GM21447 (cell line): Measurements from ENCODE around the gene ZNF585A.

ENCODE experiments used
- ATAC-seq: cut with Tn5 transposase; IDR thresholded peaks from one replicate; pipeline ENCODE4 v1.9.1; 2021; ENCODE audit not compliant: unreplicated experiment

Gene ZNF585A

DNA sequence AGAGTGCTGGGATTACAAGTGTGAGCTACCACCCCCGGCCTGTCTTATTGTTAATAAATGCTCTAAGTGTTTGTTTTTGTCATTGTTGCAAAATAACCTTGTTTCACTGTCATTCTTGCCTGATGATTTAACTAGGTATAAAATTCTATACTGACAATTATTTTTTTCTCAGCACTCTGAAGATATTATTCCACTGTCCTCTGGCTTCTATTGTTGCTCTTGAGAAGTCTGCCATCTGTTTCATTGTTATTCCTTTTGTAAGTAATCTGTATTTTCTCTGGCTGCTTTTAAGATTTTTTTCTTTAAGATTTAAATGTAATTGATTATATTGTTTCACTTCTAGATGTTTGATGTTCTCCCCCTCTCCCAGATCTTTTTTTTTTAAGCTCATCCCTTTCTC is 76.6 kb downstream of the ZNF585A start:
- ATAC-seq: no peak
